AG10803 (cell line): ENCODE results near the gene RTTN.
"Not testable (repeated sequence)": the region's sequence is repeated elsewhere in the genome, so short reads cannot be mapped to it uniquely, and the experiment has no call there.

Experiments used
- DNase-seq: peaks from one replicate; pipeline ENCODE4 v3.0.0; 2010; ENCODE audit warnings: low read depth
- H3K4me3 ChIP-seq: 2 replicates; pipeline ENCODE4 v1.5.1; 2011; ENCODE audit warnings: mild to moderate bottlenecking, low read length, control low read depth
- CTCF ChIP-seq: conservative IDR thresholded peaks from 2 replicates; pipeline ENCODE4 v1.5.1; 2011; ENCODE audit warnings: mild to moderate bottlenecking, low read length, control low read depth, inconsistent platforms

Gene RTTN

GRCh38 chr18:69978732-69979715, 226.5 kb downstream of the RTTN start:
- H3K4me3 ChIP-seq = no peak overlapping the region
- DNase-seq = no peak
- TF ChIP-seq CTCF = no peak

DNA sequence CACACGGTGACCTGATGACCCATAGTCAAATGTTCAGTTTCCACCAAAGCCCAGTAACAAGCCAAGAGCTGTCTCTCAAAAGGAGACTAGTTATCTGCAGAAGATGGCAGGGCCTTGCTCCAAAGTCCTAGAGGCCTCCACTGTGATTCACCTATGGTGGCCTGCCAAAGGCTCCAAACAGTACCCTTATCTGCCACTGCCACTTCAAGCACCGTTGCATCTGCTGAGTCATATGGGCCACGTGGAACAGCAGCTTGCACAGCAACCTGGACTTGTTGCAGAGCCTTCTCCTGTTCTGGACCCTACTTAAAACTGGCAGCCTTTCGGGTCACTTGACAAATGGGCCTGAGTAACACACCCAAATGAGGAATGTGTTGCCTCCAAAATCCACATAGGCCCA, 230.2 kb downstream of the RTTN start:
- DNase-seq, H3K4me3 ChIP-seq: not testable (repeated sequence)

DNA sequence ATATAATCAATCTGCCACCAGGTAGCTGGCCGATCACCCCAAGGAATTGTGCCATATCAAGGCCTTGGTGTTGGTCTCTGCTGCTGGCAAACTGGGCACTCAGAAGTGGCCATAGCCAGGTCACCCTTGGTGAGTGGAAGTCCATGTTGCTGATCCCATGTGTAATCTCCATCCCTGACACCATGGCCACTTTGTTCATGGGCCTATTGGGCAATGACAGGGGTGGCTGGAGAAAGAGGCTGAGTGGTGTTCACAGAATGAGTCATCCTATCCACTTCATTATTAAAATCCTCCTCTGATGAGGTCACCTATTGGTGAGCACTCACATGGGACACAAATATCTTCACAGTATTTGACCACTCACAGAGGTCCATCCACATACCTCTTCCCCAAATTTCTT, 231.1 kb downstream of the RTTN start:
- no peak overlapping the region for H3K4me3 ChIP-seq
- DNase-seq = peak; percentile 67
- no peak for TF ChIP-seq CTCF

GRCh38 chr18:69969491-69969890, 236.0 kb downstream of the RTTN start:
- no peak for TF ChIP-seq CTCF
- no peak overlapping the region for H3K4me3 ChIP-seq
- peak; percentile 52 for DNase-seq

DNA sequence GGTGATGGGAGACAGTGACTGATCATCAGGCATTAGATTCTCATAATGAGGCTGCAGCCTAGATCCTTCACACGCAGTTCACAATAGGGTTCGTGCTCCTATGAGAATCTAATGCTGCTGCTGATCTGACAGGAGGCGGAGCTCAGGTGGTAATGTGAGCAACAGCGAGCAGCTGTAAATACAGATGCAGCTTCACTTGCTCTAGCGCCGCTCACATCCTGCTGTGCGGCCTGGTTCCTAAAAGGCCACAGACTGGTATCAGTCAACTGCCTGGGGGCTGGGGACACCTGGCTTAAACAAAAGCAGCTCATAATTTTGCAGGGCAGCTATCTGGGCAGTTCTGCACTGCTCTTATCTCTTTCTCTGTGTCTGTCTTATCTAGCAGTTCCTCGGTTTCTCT, 237.4 kb downstream of the RTTN start:
- TF ChIP-seq CTCF = no peak
- no peak for DNase-seq

DNA sequence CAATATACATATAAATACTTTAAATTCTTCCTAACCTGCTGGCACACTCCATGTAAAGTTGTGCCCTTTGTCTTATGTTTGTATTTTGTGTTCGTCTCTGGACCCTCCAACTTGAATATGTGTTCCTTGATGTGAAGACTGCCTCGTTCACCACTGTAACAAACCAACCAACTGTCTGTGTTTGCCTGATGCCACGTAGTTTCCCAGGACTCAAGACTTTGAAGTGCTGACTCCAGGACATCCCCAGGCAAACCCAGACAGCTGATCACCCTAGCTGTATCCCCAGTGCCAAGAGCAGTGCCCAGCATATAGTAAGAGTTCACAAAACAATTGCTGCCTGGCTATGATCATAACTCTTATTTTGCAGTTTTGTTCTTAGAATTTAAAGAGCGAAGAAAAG, 242.3 kb downstream of the RTTN start:
- TF ChIP-seq CTCF = no peak
- H3K4me3 ChIP-seq = no peak overlapping the region
- DNase-seq = no peak

More for the DNA sequence above, 237.4 kb downstream of the RTTN start:
- no peak overlapping the region for H3K4me3 ChIP-seq

GRCh38 chr18:69961718-69962117, 243.8 kb downstream of the RTTN start:
- DNase-seq = no peak
- H3K4me3 ChIP-seq = no peak overlapping the region
- TF ChIP-seq CTCF = no peak
